Thoracic aorta endothelial cell (primary cell): ENCODE measurements around the gene CDHR1. TPM values are rescaled to one million over a fixed set of nuclear protein-coding genes. Genes with fewer than 3 reads are reported as not detected.

Experiments used
- total RNA-seq: library from RNA; depleted of rRNA; stranded (reverse); fragments of >200 nt; gene quantifications from 2 replicates; pipeline ENCODE4 v1.2.3, GENCODE V29; 2012

Gene CDHR1
- total RNA-seq = 0.07 and 0.13 TPM in 2 replicates

DNA sequence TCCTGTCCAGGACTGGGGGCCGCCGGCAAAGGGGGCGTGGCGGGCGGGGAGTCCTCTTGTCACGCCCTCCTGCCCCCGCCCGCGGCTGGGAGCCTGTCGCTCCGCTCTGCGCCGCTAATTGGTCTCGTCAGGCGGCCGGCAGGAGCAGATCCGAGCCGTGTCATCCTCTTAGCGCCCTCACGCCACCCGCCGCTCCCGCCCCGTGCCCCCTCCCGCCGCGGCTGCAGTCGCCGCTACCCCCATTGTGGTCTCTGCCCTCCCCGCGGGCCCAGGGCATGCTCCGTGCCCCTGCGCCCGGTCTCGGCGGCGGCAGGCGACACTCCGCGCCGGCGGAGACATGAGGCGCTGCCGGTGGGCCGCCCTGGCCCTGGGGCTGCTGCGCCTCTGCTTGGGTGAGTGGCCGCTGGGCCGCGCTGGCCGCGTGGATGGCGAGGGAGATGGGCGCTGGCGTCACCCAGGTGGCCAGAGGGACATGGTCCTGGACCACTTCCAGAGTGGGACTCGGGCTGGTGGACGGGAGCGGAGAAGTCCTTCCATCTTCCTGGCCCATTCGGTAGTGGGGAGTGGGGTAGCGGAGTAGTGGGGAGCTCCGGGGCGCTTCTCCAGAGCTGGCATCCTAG, at the start of gene CDHR1:
Gene CDHR1 (plus strand): TSS at position 114 of the 620 bp plus-strand sequence. CDS start 224 bp downstream, at position 338.

DNA sequence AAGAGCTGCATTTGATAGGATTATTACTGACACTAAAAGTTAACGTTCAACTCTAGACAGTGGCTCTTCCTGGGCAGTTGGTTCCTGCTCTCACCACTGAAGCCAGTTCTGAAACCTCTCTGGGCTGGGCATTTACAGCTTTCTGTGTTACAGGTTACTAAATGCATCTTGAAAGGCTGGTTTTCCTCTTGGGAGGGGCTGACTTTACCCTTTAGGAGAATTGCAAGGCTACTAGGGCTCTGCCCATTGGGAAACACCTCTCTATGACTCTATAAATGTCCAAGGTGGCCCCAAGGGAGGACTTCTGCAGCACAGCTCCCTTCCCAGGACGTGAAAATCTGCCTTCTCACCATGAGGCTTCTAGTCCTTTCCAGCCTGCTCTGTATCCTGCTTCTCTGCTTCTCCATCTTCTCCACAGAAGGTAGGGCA, 20.8 kb upstream of the CDHR1 start, which contains the start of gene GPR15LG:
Gene GPR15LG (plus strand): TSS at position 301 of the 429 bp plus-strand sequence. CDS start 51 bp downstream, at position 352.

DNA sequence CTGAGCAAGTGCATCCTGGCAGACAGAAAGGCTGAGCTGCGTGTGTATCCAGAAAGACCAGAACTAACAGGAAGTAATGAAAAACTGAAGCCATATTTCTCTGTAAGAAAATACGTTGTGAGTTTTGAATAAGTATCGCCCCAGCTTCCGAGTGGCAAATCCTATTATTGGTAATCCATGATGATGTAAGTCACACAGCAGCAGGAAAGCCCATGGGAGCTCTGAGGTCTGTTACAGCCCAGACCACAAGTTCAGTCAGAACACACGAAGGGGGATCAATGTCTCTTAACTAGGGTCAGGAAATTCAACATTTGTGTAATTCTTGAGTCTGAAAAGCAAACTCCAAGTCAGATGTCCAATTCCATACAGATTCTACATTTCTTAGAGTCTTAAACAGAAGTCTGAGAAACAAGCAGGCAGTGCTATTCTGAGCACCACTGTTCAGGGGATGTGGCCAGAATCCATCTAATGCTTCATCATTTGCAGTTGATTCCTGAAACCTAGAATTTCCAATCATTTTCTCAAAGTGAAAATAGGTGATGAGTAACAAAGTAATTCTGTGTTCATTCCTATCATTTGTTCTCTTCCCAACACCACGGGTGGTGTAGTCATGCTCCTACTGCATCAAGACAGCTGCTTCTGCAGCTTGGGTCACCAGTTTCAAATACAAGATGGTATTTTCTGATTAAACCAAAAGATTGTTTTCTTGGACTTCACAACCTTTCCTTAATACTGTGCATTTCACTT, 31.3 kb downstream of the CDHR1 start, which contains the start of gene LRIT2:
Gene LRIT2 (minus strand): TSS at position 118 of the 747 bp plus-strand sequence. CDS start 24 bp downstream, at position 94.

DNA sequence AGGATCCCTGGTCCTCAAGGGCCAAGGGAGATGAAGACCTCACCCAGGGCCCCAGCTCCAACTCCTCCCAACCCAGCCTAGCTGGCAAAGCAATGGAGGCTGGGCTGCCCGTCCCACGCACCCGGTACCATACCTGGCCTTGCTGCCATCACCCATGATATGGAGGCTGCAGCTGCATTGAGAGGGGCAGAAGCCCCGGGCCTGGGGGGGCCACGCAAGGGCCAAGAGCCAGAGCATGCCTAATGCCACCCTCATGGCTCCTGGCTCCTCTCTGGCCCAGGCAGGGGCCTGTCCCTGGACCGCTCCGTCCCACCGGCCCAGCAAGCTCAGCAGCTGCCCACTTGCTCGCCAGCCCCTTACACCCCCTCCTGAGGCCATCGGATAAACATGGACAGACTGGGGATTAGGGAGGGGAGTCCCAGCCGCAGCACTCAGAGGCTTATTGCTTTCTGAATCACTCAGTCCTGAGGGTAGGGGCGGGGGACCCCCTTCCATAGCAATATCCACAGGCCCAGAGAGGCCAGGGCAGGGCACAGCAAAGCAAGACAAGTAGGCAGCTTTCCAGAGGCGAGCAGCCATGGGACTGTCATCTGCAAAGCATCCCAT, 47.0 kb downstream of the CDHR1 start, which contains the start of gene LRIT1:
Gene LRIT1 (minus strand): TSS at position 362 of the 606 bp plus-strand sequence. CDS start 107 bp downstream, at position 255.

DNA sequence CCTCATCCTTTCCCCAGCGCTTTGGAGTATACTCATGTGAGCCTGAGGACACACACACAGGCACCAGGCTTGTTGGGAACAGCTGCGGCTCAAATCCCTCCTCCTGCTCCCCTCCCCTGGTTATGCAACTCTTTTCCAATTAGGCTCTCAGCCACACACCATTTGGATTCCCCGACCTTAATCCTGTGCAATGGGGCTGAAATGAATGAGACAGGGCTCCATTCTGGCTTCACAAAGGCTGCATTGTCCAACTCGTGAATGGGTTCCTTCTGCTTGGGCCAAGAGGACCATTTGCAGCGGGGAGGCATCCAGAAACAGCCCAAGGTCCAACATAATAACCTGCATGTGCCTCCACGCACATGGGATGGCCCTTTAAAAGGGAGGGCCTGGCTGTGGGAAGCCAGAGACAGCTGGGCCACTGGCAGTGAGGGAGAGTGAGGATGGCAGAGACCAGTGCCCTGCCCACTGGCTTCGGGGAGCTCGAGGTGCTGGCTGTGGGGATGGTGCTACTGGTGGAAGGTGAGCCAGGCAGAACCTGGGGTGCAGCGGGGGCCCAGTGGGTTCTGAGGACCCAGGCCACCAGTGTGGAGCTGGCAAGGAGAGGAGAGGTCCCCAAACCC, 50.4 kb downstream of the CDHR1 start, which contains the start of gene RGR:
Gene RGR (plus strand): TSS at position 403 of the 620 bp plus-strand sequence. CDS start 38 bp downstream, at position 441.

Other genes with a start within 250 kb of the CDHR1 start
- 186 and 202 TPM in 2 replicates for gene GHITM, start 55.0 kb upstream of the CDHR1 start, total RNA-seq
- gene GPR15LG, start 20.7 kb upstream of the CDHR1 start, total RNA-seq = not detected in 2 replicates
- not detected in 2 replicates for gene LRIT2, start 31.0 kb downstream of the CDHR1 start, total RNA-seq
- not detected in 2 replicates for gene LRIT1, start 47.0 kb downstream of the CDHR1 start, total RNA-seq
- not detected in 2 replicates for gene RGR, start 50.5 kb downstream of the CDHR1 start, total RNA-seq
- 50.8 and 61.5 TPM in 2 replicates for gene CCSER2, start 134.1 kb downstream of the CDHR1 start, total RNA-seq